Fibroblast of the conjunctiva (primary cell): ENCODE measurements around the gene GET4.
"Not testable (repeated sequence)": the region's sequence is repeated elsewhere in the genome, so short reads cannot be mapped to it uniquely, and the experiment has no call there.

Experiments
- DNase-seq: peaks from one replicate; pipeline ENCODE4 v3.0.0-alpha.2; 2010; ENCODE audit warnings: low read depth

The GET4 gene

DNA sequence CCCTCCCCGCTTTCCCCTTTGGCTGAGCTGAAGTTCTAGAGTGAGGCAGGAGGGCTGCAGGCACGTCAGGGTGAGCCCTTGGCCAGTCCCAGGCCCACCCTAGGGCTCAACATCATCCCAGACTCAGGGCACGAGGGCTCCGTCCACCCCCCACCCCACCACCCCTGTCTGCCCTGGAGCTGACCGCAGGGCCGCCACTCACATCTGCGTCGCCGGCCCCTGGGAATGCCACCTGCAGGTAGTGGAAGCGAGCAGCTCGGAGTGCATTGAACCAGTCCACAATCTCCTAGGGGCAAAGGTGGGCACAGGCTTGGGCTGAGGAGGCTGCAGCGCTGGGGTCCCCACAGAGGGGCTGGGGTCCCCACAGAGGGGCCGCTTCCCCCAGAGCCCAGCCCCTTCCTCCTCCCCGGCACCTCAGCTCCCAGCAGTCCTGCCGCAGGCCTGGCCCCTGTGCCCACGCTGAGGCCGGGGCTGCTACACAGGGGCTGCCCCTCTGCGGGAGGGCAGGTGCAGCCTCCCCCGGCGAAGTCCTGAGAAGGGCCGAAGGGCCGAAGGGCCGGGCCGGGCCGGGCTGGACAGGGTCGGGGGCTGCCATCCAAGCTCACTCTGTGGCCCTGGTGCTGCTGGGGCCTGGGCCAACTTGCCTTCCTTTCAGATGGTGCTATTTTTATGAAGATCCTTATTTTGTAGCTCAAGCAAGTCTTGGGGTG, 24.1 kb downstream of the GET4 start:
- no peak for DNase-seq

GRCh38 chr7:901041-901387, 24.7 kb downstream of the GET4 start:
- no peak for DNase-seq

DNA sequence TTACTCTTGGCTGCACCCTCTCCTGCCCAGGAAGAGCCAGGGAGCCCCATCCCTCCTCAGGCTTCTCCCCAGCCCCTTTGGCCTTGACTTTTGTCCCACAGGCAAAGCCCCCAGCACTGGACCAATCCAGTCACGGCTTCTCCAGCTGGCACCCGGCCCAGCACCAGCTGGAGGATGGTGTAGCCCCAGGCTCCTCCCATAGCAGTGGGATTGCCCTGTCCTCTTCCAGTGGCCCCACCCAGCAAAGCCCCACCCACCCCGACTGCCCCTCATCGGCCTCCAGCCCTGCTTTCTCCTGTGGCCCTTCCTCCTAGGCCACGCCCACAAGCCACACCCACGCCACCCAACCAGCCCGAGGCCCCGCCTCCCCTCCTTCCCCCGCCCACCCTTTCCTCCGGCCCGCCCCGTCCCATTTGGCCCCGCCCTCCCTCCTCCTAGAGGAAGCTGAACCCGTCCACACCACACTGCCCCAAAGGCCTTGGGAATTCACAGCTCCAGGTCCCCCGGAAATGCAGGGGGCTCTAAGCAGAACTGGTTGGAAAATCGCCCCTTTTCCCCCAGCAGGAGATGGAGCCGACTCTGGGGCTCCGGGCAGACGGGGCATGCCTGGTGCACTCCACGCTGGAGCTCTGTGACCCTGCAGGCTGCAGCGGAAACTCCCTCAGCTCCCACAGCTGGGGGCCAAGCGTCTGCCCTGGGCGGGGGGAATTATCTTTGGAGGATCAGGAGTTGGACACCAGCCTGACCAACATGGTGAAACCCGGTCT, 25.2 kb downstream of the GET4 start:
- DNase-seq = peak; percentile 91

- DNase-seq = no peak
Measured at GRCh38 chr7:902996-903395, 26.6 kb downstream of the GET4 start.

GRCh38 chr7:903921-904755, 27.8 kb downstream of the GET4 start:
- no peak for DNase-seq

DNA sequence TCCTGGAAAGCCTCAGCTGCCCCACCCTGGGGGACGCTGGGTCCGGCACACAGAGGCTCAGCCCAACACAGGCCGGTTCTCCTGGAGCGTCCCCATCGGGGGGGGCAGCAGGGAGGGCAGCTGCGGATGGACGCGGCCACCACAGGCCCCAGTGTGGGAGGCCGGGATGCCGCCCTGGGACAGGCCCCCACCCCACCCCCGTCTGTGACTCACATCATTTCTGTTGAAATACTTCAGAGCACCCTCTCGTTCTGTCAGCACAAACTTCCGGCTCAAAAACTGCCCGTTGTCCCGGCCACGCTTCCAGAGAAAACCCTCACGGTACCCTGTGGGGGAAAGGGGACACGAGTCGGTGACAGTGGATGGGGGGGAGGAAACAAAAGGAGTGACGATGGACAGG, 28.5 kb downstream of the GET4 start:
- DNase-seq = no peak

- no peak for DNase-seq
Measured at GRCh38 chr7:906776-907157, 30.4 kb downstream of the GET4 start.

- no peak for DNase-seq
Measured at GRCh38 chr7:907158-907980, 31.0 kb downstream of the GET4 start.

DNA sequence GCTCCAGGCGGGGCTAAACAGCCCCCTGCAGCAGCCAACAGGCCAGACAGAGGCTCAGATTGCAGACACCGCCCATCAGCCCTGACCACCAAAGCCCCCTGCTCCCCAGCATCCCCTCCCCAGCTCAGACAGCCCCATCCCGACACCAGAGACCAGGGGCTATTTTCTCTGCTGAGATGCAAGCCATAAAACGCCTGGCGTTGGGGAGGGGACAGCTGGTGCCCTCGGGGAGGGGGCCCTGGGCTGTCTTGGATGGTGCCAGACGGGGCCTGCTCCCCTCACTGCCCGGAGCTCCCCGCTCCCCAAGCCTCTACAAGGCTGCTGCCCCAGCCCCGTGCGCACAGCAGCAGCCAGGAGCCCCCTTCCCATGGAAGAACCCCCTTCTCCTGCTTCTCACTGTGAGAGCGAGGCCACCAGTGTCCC, 31.8 kb downstream of the GET4 start:
- no peak for DNase-seq

GRCh38 chr7:908591-909357, 32.4 kb downstream of the GET4 start:
- DNase-seq = not testable (repeated sequence)

DNA sequence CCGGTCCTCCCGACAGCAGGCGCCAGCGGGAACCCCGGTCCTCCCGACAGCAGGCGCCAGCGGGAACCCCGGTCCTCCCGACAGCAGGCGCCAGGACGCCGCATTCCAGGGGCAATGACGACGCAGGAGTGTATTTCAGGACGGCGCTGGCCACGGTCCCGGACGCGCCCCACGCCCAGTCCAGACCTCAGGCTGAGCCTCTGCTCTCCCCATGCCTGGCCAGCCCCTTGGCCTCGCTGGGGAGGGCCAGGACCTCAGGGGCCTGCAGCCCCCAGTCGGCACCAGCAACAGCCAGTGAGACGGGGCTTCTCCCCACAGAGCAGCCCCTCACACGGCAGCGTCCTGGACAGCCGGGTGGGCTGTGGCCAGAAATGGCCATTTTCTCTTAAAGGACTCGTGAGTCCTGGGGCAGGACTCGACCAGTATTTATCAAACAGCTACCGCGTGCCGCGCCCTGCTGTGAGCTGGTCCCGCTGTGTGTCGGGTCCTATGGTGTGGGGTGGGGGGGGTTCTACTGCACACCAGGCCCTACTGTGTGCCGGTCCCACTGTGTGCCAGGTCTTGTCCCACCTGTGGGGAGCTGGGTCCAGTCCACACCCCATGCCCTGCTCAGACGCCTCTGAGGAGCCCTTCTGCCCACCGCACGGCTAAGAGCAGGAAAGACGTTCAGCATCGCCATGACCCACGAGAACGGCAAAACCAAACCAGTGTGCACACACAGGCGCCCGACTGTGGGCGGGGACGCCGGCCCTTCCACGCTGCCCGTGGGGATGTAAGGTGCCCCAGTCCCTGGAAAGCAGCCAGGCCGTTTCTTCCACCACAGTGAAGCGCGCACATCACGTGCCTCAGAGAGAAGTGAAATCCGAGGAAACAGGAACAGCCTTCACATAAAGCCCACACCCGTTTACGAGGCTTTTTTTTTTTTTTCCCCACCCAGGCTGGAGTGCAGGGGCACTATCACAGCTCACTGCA, 33.3 kb downstream of the GET4 start:
- DNase-seq = no peak

DNA sequence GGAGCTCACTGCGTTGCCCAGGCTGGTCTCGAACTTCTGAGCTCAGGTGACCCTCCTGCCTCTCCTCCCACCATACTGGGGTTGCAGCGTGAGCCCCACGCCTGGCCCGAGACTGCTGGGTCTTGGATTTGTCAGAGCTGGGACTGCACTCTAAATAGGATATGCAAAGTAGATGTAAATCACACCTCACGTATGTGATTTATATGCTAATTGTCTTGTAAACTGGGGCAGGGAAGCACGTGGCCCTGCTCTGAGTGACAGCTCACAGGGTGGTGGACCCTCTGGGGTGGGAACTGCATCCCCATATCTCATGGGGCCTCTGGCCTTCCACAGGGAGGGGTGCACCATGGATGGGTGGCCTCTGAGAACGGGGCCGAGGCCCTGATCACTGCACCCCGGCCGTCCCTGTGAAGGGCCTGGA, 34.1 kb downstream of the GET4 start:
- no peak for DNase-seq

- DNase-seq = no peak
Measured at GRCh38 chr7:910931-911431, 34.6 kb downstream of the GET4 start.

DNA sequence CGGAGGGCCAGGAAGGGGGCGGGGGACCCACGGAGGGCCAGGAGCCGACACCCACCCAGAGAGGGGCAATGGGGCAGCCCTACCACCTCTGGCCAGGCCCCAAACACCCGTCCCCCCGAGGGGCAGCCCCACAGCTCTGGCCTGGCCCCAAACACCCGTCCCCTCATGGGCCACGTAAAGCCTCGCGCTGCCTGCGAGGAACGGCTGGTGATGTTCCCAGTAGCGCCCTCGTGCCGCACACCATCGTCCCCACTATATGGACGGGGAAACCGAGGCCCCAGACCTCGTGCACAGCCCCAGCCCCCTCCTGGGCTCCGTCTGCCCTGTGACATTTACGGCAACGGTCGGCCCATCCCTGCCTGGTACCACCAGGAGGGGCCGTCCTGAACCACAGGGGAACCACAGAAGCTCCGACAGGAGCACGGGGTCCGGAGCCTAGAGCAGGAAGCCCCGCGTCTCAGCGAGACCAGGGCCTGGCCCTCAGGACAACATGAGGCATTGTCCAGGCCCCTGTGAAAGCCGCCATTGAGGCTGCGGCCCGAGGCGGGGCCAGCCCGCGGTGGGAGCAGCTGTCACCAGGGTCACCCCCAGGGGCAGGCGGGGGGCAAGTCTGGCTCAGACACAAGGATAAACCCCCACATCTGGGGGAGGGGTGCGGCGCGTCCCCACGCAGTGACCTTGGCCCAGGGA, 35.6 kb downstream of the GET4 start:
- DNase-seq = no peak

GRCh38 chr7:913736-914520, 37.6 kb downstream of the GET4 start:
- DNase-seq = no peak

GRCh38 chr7:914521-915194, 38.3 kb downstream of the GET4 start:
- DNase-seq = no peak

DNA sequence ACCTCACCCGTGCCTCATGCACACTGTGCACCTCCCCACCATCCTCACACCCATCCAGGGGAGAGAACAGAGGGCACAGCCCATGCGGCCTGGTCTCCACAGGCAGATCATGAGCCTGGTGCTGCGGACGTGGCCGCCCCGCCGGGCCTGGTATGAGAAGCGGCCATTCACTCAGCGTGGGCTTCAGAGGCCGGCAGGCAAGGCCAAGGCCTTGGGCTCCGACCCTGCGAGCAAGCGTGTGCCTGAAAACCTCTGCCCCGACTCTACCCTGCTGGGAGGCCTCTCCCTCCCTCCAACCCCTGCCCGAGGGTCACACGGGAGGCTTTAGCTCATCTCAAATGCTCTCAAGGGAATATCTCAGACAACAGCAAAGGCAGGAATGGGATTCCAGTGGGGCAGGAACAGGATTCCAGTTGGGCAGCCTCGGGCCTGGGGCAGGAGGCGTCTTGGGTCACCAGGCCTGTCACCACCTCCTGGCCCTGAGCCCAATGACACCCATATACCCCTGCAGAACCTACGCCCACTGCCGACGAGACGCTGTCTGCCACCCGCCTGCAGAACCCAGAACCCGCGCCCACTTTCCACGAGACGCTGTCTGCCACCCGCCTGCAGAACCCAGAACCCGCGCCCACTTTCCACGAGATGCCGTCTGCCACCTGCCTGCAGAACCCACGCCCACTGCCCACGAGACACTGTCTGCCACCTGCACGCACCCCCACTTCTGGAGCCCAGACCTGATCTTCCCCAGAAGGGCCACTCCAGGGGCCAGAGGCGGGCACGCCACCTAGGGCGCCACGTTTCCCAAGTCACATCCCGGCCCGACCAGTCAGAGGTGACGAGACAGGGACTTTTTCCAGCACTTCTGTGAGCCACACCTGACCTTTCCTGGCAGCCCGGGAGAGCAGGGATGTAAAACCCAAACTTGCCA, 39.2 kb downstream of the GET4 start:
- no peak for DNase-seq
